ENCODE data around the gene HS6ST3. TPM values are rescaled to one million over a fixed set of nuclear protein-coding genes. Genes with fewer than 3 reads are reported as not detected.

Gene HS6ST3
- total RNA-seq, 1 donor from 2014 or later, result not detected

Other genes starting within 250 kb of the HS6ST3 start
- gene UGGT2, start 36.7 kb upstream of the HS6ST3 start, total RNA-seq, result 25.1 and 35.3 TPM in 2 replicates

Data from lung microvascular endothelial cell (primary cell).